HG03342 (cell line): ENCODE data around the gene GMPS.

ENCODE experiments used
- ATAC-seq: cut with Tn5 transposase; IDR thresholded peaks from one replicate; pipeline ENCODE4 v1.9.1; 2021; ENCODE audit warnings: mild to moderate bottlenecking, moderate library complexity; ENCODE audit not compliant: unreplicated experiment

The GMPS gene

DNA sequence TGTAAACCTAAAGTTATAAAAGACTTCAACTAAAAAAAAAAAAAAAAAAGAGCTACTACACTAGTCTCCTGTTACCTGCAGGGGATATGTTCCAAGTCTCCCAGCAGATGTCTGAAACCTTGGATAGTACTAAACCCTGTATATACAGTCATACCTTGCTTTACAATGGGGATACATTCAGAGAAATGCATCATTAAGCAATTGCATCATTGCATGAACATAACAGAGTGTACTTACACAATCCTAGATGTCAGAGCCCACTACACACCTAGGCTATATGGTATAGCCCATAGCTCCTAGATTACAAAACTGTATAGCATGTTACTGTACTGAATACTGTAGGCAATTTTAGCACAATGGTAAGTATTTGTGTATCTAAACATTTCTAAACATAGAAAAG lies 119.1 kb downstream of the GMPS start:
- ATAC-seq, result no peak

- ATAC-seq, result no peak
Observed at GRCh38 chr3:155991212-155991611, 120.8 kb downstream of the GMPS start.

- no peak for ATAC-seq
Observed at GRCh38 chr3:155991847-155992246, 121.4 kb downstream of the GMPS start.
